Neural cell (in vitro differentiated cells): Measurements from ENCODE around the gene NLGN4Y.

ENCODE experiments used
- POLR2AphosphoS5 ChIP-seq: IDR thresholded peaks from 2 replicates; pipeline ENCODE4 v1.6.1; 2012
- TF ChIP-seq, protein P1 (sequence below): fragments of 450-650 bp; IDR thresholded peaks from 2 replicates; pipeline ENCODE4 v1.5.1; 2014; ENCODE audit warnings: antibody characterized with exemption, mild to moderate bottlenecking, moderate library complexity; ENCODE audit not compliant: poor library complexity, severe bottlenecking
- TF ChIP-seq, protein P2 (sequence below): IDR thresholded peaks from 2 replicates; pipeline ENCODE4 v1.6.1; 2012; ENCODE audit warnings: borderline replicate concordance

DNA sequence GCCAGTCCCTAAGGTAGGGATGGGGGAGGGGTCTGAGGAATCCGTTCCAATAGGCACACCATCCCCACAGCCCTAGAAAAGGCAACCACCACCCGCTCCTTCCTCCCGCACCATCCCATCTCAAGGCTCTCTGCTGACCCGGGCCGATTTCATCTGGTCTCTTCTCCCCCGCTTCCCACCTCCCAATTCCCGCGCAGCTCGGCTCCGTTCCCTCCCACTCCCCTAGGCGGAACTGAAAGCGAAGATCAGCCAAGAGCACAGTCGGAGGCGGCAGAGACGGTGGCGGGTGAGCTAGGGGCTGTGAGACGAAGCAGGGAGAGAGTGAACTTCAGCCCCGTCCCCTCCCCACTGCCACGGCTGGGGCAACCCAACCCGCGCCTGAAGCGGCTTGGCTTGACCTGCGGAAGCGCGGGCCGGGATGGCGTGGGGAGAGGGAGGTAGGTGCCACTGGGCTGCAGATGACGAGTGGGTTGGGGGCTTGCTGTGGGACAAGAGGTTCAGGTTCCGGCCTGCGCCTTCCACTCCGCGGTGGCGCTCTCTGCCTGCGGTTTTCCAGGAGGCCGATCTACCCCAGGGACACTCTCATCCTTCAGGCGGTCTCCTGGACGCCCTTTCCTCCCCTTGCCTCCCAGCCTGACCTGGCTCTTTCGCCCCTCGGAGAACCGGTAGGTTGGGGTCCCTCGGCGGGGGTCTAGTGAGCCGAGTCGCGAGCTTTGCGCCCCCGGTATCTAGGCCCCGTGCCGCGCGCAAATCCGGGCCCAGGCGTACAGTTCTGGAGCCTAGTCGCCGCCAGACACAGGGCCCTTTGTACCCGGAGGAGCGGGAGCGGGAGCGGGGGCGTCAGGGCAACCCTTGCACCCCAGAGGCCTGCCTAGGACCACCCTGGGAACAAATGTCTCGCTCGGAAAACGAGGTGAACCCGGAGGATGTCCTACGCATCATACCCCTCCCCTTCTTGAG, at the start of gene NLGN4Y:
- TF ChIP-seq, protein P1, sequence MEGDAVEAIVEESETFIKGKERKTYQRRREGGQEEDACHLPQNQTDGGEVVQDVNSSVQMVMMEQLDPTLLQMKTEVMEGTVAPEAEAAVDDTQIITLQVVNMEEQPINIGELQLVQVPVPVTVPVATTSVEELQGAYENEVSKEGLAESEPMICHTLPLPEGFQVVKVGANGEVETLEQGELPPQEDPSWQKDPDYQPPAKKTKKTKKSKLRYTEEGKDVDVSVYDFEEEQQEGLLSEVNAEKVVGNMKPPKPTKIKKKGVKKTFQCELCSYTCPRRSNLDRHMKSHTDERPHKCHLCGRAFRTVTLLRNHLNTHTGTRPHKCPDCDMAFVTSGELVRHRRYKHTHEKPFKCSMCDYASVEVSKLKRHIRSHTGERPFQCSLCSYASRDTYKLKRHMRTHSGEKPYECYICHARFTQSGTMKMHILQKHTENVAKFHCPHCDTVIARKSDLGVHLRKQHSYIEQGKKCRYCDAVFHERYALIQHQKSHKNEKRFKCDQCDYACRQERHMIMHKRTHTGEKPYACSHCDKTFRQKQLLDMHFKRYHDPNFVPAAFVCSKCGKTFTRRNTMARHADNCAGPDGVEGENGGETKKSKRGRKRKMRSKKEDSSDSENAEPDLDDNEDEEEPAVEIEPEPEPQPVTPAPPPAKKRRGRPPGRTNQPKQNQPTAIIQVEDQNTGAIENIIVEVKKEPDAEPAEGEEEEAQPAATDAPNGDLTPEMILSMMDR: no peak
- no peak for TF ChIP-seq POLR2AphosphoS5
- TF ChIP-seq, protein P2, sequence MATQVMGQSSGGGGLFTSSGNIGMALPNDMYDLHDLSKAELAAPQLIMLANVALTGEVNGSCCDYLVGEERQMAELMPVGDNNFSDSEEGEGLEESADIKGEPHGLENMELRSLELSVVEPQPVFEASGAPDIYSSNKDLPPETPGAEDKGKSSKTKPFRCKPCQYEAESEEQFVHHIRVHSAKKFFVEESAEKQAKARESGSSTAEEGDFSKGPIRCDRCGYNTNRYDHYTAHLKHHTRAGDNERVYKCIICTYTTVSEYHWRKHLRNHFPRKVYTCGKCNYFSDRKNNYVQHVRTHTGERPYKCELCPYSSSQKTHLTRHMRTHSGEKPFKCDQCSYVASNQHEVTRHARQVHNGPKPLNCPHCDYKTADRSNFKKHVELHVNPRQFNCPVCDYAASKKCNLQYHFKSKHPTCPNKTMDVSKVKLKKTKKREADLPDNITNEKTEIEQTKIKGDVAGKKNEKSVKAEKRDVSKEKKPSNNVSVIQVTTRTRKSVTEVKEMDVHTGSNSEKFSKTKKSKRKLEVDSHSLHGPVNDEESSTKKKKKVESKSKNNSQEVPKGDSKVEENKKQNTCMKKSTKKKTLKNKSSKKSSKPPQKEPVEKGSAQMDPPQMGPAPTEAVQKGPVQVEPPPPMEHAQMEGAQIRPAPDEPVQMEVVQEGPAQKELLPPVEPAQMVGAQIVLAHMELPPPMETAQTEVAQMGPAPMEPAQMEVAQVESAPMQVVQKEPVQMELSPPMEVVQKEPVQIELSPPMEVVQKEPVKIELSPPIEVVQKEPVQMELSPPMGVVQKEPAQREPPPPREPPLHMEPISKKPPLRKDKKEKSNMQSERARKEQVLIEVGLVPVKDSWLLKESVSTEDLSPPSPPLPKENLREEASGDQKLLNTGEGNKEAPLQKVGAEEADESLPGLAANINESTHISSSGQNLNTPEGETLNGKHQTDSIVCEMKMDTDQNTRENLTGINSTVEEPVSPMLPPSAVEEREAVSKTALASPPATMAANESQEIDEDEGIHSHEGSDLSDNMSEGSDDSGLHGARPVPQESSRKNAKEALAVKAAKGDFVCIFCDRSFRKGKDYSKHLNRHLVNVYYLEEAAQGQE: no peak
